SU-DHL-6 (cell line): ENCODE measurements around the gene NEK11.

Experiments used
- H2AFZ ChIP-seq: fragments of 200-600 bp; sonication (generic); 2 replicates; pipeline ENCODE4 v1.6.1; 2014; ENCODE audit warnings: low read depth, mild to moderate bottlenecking, moderate library complexity, mixed read lengths, antibody characterized with exemption, low read length; ENCODE audit not compliant: severe bottlenecking
- H3F3A ChIP-seq: fragments of 200-600 bp; shearing (Covaris generic); 2 replicates; pipeline ENCODE4 v1.6.0; 2016; ENCODE audit warnings: antibody characterized with exemption, mild to moderate bottlenecking; ENCODE audit not compliant: insufficient read depth
- H3K27ac ChIP-seq: fragments of 200-600 bp; sonication (generic); 2 replicates; pipeline ENCODE4 v1.5.1; 2016; ENCODE audit warnings: low read depth, mild to moderate bottlenecking, low read length, moderate library complexity, mixed read lengths
- H3K27me3 ChIP-seq: fragments of 200-600 bp; sonication (generic), shearing (Covaris generic); 2 replicates; pipeline ENCODE4 v1.6.0; 2014; ENCODE audit warnings: mild to moderate bottlenecking, low read length
- H3K36me3 ChIP-seq: fragments of 200-600 bp; sonication (generic); 2 replicates; pipeline ENCODE4 v1.6.1; 2014; ENCODE audit warnings: mild to moderate bottlenecking, low read length, mixed read lengths
- H3K4me2 ChIP-seq: fragments of 300-600, 200-600 bp; shearing (Covaris generic), sonication (generic); 2 replicates; pipeline ENCODE4 v1.6.0; 2014; ENCODE audit warnings: low read length, low read depth, mild to moderate bottlenecking; ENCODE audit not compliant: poor library complexity, severe bottlenecking
- H3K4me3 ChIP-seq: fragments of 200-600 bp; sonication (generic); 2 replicates; pipeline ENCODE4 v1.5.1; 2014; ENCODE audit warnings: antibody characterized with exemption, low read length, mild to moderate bottlenecking, mixed read lengths; ENCODE audit not compliant: insufficient read depth, poor library complexity, severe bottlenecking
- H3K79me2 ChIP-seq: fragments of 200-600 bp; sonication (generic); 2 replicates; pipeline ENCODE4 v1.6.1; 2014; ENCODE audit warnings: mild to moderate bottlenecking, low read length, moderate library complexity; ENCODE audit not compliant: insufficient read depth
- H3K9ac ChIP-seq: fragments of 200-600 bp; sonication (generic); 2 replicates; pipeline ENCODE4 v1.7.0; 2014; ENCODE audit warnings: mild to moderate bottlenecking, low read length
- H3K9me2 ChIP-seq: fragments of 200-600 bp; sonication (generic); replicated peaks from 2 replicates; pipeline ENCODE4 v1.6.1; 2014; ENCODE audit warnings: low read length; ENCODE audit not compliant: insufficient read depth
- H3K9me3 ChIP-seq: fragments of 200-600 bp; sonication (generic); 2 replicates; pipeline ENCODE4 v1.6.1; 2014; ENCODE audit warnings: low read length, mixed read lengths; ENCODE audit not compliant: insufficient read depth
- H4K20me1 ChIP-seq: fragments of 200-600 bp; sonication (generic); 2 replicates; pipeline ENCODE4 v1.6.1; 2014; ENCODE audit warnings: low read depth, mild to moderate bottlenecking, antibody characterized with exemption, low read length, moderate library complexity, mixed read lengths
- CTCF ChIP-seq: fragments of 200-600 bp; sonication (generic); IDR thresholded peaks from one replicate; pipeline ENCODE4 v1.5.1; 2017; ENCODE audit warnings: antibody characterized with exemption, mild to moderate bottlenecking, low read length, moderate library complexity; ENCODE audit not compliant: insufficient read depth, poor library complexity, severe bottlenecking
- EZH2phosphoT487 ChIP-seq: fragments of 200-600 bp; sonication (generic), shearing (Covaris generic); conservative IDR thresholded peaks from 2 replicates; pipeline ENCODE4 v1.6.1; 2018; ENCODE audit warnings: mild to moderate bottlenecking, antibody characterized with exemption, low read length, moderate library complexity, mixed read lengths

The NEK11 gene

DNA sequence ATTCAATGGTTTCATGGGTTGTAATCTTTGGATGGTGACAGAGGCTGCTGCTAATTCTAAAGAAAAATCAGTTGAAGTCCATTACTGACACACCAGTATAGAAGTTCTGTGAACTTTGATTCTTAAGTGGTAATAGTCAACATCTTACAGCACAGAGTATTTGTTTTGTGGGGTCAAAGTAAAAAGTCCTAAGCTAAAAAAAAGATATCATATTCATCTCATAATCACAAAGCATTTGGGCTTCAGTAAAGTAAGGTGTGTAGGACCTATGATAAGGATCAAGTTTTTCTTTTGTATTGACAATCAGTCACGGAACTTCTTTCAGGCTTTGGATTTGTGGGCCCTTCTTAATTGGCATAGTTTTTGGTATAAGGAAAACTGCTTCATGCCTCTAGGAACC is 1.1 kb upstream of the NEK11 start:
- H3K27ac ChIP-seq = 0 out of 2 replicates have a peak overlapping the region, but pooled peaks have one; percentile 75
- no peaks in the 10 kb centered on the region for H4K20me1 ChIP-seq
- H3K79me2 ChIP-seq = peaks cover 38% of the 10 kb centered on the region
- TF ChIP-seq EZH2phosphoT487 = no peak
- H3K4me2 ChIP-seq = peak overlapping the region; percentile 99
- H3K9me3 ChIP-seq = no peaks in the 10 kb centered on the region
- peaks cover 5% of the 10 kb centered on the region; the same call in 1 of the 2 replicates for H3K36me3 ChIP-seq
- H2AFZ ChIP-seq = peak overlapping the region; percentile 99
- no peaks in the 10 kb centered on the region for H3K9me2 ChIP-seq
- no peaks in the 10 kb centered on the region for H3K27me3 ChIP-seq
- no peaks in the 10 kb centered on the region for H3F3A ChIP-seq
- peak overlapping the region; percentile 94 for H3K9ac ChIP-seq
- H3K4me3 ChIP-seq = peak overlapping the region; percentile 95

GRCh38 chr3:131028844-131029243 is 2.2 kb downstream of the NEK11 start:
- no peaks in the 10 kb centered on the region for H4K20me1 ChIP-seq
- H3K9me3 ChIP-seq = no peaks in the 10 kb centered on the region
- TF ChIP-seq EZH2phosphoT487 (no peak), CTCF (no peak)
- H3K36me3 ChIP-seq = no peaks in the 10 kb centered on the region
- H2AFZ ChIP-seq = no peak overlapping the region
- peaks cover 16% of the 10 kb centered on the region; the same call in 1 of the 2 replicates for H3K79me2 ChIP-seq
- H3K27ac ChIP-seq = no peak overlapping the region
- no peaks in the 10 kb centered on the region for H3K27me3 ChIP-seq
- H3K9ac ChIP-seq = no peak overlapping the region
- H3K4me2 ChIP-seq = no peak overlapping the region
- H3K4me3 ChIP-seq = no peak overlapping the region
- no peaks in the 10 kb centered on the region for H3F3A ChIP-seq
- no peaks in the 10 kb centered on the region for H3K9me2 ChIP-seq

GRCh38 chr3:131031660-131032059 is 5.0 kb downstream of the NEK11 start:
- Histone ChIP-seq H3K36me3 (no peaks in the 10 kb centered on the region), H3K27ac (no peak overlapping the region), H4K20me1 (no peaks in the 10 kb centered on the region), H3K4me3 (no peak overlapping the region), H3F3A (no peaks in the 10 kb centered on the region), H3K79me2 (no peaks in the 10 kb centered on the region), H2AFZ (no peak overlapping the region), H3K9me3 (no peaks in the 10 kb centered on the region), H3K27me3 (no peaks in the 10 kb centered on the region), H3K9ac (no peak overlapping the region), H3K9me2 (no peaks in the 10 kb centered on the region), H3K4me2 (no peak overlapping the region)
- TF ChIP-seq CTCF = no peak
- no peak for TF ChIP-seq EZH2phosphoT487

GRCh38 chr3:131033480-131034080 is 6.9 kb downstream of the NEK11 start:
- TF ChIP-seq CTCF (peak; percentile 60), EZH2phosphoT487 (no peak)
- no peaks in the 10 kb centered on the region for H3K79me2 ChIP-seq
- no peaks in the 10 kb centered on the region for H3K9me2 ChIP-seq
- no peak overlapping the region for H3K4me2 ChIP-seq
- H3K4me3 ChIP-seq = no peak overlapping the region
- H3K27me3 ChIP-seq = no peaks in the 10 kb centered on the region
- no peaks in the 10 kb centered on the region for H4K20me1 ChIP-seq
- H3K9me3 ChIP-seq = no peaks in the 10 kb centered on the region
- no peaks in the 10 kb centered on the region for H3F3A ChIP-seq
- no peaks in the 10 kb centered on the region for H3K36me3 ChIP-seq
- H2AFZ ChIP-seq = no peak overlapping the region
- no peak overlapping the region for H3K27ac ChIP-seq
- H3K9ac ChIP-seq = no peak overlapping the region
